GM19468 (cell line): ENCODE measurements around the gene DGKB.

Experiments
- ATAC-seq: cut with Tn5 transposase; IDR thresholded peaks from one replicate; pipeline ENCODE4 v1.9.1; 2021; ENCODE audit warnings: mild to moderate bottlenecking, moderate library complexity, moderate number of reproducible peaks; ENCODE audit not compliant: unreplicated experiment; ENCODE audit errors: extremely low read depth

DGKB gene

DNA sequence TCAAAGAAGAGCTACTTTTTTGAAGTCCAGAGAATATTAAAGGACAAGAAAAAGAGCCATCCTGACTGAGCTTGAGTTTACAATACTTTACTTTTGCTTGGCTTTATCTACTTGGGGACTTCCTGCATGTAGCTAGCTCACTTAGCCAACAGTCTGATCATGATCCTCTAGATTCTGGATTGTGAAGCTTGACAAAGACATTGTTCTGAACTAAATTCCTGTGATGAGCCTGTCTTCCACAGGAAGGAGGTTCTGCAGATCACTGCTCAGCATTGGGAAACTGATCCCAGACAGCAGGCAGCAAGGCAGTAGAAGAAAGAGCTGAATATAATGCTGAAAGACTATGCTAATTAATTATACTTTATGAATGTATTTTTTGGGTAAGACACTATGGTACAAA, 296.4 kb downstream of the DGKB start:
- no peak for ATAC-seq

DNA sequence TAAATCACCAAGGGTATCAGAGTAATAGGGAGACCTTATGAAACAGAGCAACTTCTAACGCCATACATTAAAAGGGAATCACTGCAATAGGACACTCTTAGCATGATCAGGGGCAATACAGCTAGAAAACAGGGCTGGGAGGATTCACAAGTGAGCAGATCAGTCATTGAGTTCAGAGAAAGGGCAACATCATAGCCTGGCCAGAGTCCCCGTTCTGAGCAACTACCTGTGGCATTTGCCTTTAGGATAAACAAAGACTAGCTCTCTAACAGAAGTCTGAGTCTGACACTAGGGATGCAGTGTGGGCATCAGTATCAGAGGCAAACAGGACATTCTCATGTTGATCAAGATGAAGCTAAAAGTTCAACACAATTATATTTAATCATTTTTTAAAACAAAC, 297.9 kb downstream of the DGKB start:
- no peak for ATAC-seq

DNA sequence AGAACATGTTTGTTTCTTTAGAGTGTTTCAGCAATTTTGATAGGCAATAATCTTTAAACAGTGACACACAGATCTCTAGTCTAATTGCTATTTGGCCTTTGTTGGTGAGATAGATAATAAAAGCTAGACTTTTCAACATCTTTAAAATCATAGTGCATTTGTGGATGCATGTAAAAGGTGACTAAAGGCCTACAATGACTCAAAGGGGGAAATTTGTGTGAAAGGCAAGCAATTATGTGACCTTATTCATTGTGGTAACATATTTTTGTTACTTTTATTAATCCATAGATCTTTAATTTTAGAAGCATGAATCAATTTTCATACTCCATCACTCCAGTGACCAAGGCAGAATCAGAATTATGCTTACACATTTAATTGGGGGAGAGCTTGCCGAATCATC, 299.7 kb downstream of the DGKB start:
- ATAC-seq = no peak

DNA sequence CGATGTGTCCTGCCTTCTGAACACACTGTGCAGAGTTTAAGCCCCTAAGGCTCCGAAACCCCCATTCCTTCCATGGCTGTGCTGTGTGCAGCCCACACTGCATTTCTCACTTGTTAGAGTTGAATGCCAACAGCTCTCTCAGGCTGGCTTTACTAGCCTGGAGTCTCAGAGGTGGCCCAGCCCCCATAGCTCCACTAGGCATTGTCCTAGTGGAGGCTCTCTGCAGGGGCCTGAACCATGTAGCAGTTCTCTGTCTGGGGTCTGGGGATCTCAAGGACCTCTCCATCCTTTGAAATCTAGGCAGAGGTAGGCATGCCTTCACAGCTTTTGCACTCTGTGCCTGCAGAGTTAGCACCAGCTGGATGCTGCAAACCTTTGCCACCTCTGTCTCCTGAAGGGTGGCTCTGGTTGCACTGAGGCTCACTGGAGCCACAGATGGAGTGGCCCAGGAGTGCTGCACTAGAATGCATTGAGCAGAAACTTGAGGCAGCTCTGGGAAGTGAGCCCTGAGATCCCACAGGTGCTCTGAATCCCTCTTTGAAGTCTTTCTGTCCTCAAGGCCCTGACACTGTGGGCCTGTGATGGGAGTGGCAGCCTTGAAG, 301.7 kb downstream of the DGKB start:
- no peak for ATAC-seq

DNA sequence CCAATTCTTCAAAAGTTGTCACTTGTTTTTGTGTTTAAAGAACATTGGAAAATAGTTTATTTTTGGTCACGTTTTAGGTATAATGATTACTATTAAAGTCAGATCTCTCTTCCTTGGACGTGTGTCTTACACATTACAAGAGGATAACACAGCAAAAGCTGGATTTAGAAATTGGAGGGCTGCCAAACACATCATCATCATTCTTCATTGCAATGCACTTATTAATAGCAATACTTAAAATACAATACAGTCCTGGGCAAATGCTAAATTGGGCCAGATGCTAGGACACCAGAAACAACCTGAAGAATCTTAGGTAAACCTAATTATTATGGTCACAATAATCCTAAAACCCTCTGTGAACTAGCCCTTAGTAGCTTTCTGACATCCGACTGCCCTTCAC, 303.6 kb downstream of the DGKB start:
- no peak for ATAC-seq

DNA sequence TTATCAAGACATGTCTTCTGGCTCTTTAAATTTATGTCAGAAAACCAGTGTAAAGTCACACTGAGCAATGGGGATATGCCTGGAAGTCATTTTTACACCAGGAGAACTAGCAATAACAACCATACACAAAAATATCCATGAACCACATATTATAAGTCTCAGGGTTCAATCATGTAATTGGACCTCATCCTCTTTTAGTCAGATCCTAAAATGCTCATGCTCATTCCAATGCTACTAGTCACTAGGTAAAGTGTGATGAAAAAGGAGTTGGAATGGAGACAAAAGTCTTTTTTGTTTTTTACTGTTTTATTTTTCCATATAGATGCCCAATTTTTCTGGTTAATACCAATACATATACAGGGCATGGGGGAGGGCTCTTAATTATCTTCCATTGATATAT, 306.1 kb downstream of the DGKB start:
- ATAC-seq = no peak

DNA sequence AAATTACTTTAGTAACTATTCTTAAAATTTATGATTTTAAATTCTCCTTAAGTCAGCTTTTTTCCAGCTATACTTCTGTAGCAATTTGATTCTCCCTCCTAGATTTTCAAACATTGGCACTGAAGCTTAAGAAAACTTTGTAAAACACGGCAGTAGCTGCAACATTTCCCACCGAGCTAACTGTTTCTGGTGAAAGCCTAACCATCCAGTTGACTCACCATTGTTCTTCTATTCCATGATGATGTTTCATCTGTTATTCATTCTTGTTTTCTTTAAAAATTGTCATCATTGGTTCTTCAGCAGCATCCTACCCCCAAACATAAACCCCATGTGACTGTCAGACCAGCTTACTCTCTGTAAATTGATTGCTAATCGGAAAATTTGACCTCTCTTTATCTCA, 312.3 kb downstream of the DGKB start:
- no peak for ATAC-seq

DNA sequence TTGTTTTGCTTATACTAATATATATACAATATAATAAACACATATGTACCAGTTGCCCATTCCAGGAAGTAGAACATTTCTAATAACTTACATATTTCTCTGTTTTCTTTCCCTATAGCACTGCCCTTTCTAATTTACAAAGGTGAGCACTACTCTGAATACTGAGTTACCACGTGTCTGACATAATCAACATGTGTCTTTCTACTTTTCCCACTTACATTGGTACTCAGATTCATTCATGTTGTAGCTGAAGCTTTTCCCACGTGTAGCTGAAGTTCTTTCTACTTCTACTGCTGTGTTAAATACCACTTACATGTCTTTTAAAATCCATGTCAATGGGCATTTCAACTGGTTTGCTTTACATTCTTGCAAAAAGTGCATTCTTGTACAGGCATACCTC, 317.3 kb downstream of the DGKB start:
- ATAC-seq = no peak

DNA sequence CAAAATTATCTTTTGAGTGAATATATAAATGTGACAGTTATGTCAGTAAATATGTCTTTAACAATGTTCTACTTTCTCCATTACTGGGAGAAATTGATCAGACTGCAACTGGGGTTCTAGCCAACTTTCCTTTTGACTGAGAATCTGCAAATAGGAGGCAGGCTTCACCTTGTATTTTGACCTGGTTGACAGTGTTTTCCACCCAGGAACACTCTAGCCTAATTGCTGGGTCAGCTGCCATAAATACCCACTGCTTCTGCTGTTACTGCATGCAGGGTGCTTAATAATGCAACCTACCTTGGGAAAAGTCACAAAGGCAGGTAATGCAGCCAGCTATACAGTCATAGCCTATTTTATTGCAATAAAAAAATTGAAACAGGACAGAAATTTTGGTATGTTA, 319.0 kb downstream of the DGKB start:
- ATAC-seq = no peak

DNA sequence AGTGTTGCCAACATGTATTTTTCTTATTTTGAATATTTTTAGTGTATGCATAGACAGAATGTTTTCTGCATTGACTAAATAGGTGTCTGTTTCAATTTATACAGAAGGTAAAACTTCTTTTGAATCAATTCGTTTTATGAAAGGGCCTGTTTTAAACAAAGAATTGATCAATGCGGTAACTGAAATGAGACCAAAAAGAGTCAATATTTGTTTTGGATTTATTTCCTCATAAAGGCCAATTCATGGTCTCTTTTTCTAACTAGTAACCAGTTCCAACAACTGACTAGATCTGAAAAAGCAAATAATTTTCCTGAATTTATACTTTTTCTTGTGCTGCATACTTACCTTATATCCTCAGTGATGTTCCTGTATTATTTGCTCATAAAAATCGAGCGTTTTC, 320.5 kb downstream of the DGKB start:
- no peak for ATAC-seq

DNA sequence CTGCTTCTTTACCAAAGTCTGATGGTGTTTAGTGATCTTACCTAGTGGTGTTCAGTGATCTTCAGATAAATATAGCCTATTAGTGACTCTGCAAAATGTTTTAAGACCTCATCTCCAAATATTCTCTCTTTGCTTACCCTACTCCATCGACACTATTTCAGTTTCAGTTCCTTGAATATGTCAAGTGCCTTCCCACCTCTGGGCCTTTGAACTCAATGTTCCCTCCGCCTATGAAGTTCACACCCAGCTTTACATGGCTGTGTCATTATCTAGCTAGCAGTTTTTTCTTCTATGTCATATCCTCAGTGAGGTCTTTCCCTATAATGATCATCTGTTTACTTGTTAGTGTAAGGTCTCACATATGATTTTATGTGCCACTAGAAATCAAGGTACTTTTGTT, 322.6 kb downstream of the DGKB start:
- no peak for ATAC-seq

DNA sequence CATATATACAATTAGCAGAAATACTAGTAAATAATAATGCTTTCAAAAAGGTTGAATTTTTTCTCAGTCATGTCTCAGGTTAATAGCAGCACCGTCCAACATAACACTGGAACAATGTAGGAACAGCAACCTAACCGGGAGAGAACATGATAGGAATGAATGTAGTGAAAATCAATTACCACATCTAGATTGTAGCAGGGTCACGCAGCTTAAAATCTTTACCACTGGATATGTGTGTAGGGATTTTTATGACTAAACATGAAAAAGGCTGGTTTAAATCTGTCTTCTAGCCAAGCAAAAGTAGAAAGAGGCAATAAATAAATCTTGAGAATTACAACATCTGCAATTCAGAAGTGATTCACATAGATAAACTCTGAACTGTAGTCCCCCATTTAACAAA, 326.0 kb downstream of the DGKB start:
- ATAC-seq = no peak

DNA sequence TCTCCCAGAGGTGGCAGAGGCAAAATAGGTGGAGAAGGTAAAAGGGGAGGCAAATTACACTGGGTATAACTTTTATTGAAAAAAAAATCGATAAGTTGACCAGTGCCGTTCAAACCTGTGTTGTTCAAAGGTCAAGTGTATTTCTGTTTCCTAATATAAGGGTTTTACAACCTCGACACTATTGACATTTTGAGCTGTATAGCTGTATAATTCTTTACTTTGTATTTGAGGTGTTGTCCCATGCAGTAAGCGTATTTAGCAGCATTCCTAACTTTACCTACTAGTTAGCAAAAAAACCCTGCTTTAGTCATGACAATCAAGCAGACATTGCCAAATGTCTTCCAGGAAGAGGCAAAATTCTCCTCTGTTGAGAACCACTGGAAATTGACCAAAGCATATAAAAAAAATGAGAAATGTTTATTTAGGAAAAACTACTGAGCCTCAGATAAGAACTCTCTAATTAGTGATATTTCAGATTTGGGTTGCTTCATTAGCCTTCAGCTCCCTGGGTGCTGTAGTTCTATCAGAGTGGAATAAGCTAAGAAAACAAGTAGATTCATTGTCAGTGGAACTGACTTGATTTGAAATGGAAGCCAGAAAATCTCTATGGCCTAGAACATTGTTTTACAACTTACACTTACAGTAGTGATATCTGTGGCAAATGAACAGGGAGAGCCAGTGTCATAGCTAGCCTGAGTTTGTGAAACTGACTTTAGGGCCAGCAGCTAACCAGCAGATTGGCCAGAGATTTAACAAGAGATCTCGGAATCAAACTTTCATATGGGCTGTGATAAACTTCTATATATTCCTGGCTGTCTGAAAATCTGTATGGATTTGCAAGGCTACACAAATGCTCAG, 331.6 kb downstream of the DGKB start:
- no peak for ATAC-seq

DNA sequence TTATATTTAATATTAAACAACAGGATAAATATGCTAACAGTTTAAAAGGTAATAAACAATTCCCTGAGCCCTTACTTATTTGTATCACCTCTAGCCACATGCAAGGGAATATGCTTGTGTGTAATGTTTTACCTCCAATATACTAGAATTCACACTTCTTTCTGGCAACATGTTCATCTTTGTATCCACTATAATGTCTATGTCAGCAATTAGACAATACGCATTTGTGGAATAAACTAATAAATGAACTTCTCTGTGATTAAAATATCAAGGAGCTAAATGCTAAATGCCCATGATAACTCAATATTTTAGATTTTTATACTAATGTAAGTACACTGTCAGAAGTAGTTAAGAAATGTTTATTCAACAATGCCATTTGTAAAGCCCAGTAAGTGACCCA, 350.5 kb downstream of the DGKB start:
- ATAC-seq = no peak

DNA sequence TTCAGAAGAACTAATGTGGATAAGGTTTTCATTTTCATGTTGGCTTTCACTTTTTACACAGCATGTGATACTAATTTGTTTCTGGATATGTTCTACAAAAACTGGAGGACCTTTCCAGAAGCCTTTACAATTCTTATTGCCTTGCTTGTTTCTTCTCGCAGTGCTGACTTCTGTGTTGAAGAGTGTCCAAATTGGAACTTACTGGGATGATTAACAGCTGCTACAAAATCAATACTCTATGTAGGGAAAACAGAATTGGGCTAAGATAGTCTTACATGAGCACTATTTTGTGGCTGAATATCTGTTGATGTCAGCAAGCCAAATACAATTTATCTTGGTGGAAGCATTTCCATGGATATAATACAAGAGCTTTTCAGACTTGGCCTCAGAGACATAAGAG, 351.2 kb downstream of the DGKB start:
- no peak for ATAC-seq

DNA sequence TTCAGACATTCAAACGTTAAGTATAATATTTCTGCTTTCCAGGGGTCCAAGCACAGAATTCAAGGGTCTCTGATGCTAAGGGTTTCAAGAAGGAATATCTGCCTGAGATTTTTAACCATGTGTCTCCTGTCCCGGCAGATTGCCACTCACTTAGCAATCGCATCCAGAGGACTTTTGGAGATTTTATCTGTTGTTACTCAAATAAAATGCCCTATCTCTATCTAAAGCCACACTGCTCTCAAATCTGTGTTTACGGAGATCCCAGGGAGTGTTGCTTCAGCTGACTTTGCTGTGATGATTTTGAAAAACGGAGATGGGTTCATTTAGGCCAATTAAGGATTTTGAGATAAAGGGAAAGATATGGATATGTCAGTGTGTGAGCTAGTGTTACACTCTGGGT, 359.9 kb downstream of the DGKB start:
- no peak for ATAC-seq

DNA sequence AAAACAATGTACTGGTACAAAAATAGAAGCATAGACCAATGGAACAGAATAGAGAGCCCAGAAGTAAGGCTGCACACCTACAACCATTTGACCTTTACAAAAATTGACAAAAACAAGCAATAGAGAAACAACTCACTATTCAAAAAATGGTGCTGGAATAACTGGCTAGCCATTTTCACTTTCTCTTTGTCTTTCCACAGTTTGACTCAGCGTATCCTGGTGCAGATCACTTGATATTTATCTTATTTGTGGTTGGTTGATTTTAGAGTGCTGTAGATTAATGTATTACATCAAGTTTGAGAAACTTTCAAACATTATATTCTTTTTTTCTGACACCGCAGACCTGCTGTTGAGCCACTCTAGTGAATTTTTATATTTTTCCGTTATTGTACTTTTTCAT, 381.4 kb downstream of the DGKB start:
- ATAC-seq = no peak

DNA sequence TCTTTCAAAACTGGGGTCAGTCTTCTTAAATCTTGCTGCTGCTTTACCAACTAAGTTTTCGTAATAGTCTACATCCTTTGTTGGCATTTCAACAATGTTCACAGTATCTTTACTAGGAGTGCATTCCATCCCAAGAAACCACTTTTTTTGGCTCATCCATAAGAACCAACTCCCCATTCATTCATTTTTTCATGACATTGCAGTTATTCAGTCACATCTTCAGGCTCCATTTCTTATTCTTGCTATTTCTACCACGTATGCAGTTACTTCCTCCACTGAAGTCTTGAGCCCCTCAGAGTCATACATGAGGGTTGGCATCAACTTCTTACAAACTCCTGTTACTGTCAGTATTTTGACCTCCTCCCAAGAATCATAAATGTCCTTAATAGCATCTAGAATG, 392.3 kb downstream of the DGKB start:
- no peak for ATAC-seq

DNA sequence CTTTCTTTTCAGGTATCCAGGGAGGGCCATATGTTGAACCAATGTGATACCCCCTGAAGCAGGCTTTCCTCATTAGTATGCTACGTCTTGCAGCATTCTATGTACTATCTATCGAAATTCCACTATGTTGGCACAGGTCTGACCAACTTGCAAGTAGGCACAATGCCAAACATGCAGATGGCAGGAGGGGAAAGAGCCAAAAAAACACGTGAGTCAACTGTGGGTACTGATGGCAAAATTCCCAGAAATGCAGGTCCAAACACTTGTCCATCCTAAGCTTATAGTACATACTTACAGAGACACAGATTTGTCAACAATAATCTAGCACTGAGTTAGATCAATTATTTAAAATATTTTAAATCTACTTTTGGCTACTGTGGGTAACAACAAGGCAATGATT, 394.9 kb downstream of the DGKB start:
- ATAC-seq = no peak

DNA sequence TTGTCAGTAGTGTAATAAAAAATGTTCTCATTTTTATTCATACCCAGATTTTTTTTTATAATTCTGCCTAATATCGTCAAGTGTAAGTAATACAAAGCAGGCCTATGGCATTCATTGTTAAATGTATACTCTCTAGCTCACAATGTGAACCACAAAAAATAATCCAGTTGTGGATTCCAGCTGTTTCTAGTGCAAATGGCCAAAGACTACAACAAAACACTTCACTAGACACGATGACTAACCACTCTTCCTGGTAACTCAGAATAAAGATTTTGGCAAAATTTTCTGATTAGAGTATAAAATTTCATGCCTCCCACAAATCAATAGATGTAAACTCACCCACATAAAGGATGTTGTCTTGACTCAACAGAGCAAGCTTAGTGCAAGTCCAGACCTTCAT, 396.6 kb downstream of the DGKB start:
- ATAC-seq = no peak

DNA sequence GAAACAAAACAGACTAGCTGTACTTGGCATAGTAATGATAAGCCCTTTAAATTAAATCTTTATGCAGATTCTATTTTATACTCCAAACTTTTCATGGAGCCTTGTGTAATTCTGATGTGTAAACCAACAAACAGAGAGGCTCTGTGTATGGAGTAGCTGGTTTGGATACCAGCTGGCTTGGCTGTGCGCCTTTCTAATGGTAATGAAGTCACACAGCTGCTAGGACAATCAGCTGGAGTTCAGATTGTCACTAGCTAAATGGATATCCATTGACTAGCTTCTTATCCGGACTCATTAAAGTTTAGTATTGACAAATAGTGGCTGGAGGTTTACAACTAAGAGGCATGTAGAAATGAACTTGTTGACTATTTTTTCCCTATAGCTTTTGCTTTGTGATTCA, 398.4 kb downstream of the DGKB start:
- ATAC-seq = no peak

DNA sequence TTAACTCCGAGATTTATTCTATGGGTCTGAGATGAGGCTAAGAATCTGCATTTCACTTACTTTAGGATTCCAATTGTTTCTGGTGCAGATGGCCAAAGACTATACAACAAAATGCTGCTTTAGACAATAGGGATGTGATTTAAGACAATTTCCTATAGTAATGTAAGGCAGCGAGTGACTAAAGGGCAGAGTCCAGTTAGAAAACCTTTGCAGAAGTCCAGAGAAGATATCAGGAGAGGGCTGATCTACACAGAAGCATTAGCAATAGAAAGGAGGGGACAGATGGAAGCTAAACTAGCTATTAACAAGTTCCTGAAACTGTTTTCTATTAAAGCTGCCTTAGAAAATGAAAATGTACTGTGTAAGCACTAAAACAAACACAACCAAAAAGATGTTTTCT, 398.9 kb downstream of the DGKB start:
- no peak for ATAC-seq
